PC-3 (cell line): ENCODE data around the gene PLXNB1.

ENCODE experiments used
- CTCF ChIP-seq: fragments of 300-600 bp; sonication (generic); conservative IDR thresholded peaks from 2 replicates; pipeline ENCODE4 v1.5.1; 2017; ENCODE audit warnings: antibody characterized with exemption, low read depth, mild to moderate bottlenecking, low read length
- EZH2 ChIP-seq: fragments of 300-600 bp; sonication (generic); IDR thresholded peaks from one replicate; pipeline ENCODE4 v1.6.1; 2017; ENCODE audit warnings: antibody characterized with exemption, mild to moderate bottlenecking, low read length; ENCODE audit not compliant: unreplicated experiment
- EZH2phosphoT487 ChIP-seq: fragments of 300-600 bp; sonication (generic); IDR thresholded peaks from 2 replicates; pipeline ENCODE4 v1.6.1; 2018; ENCODE audit warnings: mild to moderate bottlenecking, antibody characterized with exemption, low read length, borderline replicate concordance

GRCh38 chr3:48404440-48405342 lies 25.2 kb downstream of the PLXNB1 start:
- no peak for TF ChIP-seq CTCF
- TF ChIP-seq EZH2 = no peak
- no peak for TF ChIP-seq EZH2phosphoT487
